NCI-H446 (cell line): ENCODE measurements around the gene HINT2.
A peak's percentile ranks its signal among the peaks of the same experiment; 100 is the strongest.

Source experiments
- DNase-seq, 2 experiments: peaks; one replicate each; lab custom pipeline; 2025; lab: John Stamatoyannopoulos, UW

The HINT2 gene

DNA sequence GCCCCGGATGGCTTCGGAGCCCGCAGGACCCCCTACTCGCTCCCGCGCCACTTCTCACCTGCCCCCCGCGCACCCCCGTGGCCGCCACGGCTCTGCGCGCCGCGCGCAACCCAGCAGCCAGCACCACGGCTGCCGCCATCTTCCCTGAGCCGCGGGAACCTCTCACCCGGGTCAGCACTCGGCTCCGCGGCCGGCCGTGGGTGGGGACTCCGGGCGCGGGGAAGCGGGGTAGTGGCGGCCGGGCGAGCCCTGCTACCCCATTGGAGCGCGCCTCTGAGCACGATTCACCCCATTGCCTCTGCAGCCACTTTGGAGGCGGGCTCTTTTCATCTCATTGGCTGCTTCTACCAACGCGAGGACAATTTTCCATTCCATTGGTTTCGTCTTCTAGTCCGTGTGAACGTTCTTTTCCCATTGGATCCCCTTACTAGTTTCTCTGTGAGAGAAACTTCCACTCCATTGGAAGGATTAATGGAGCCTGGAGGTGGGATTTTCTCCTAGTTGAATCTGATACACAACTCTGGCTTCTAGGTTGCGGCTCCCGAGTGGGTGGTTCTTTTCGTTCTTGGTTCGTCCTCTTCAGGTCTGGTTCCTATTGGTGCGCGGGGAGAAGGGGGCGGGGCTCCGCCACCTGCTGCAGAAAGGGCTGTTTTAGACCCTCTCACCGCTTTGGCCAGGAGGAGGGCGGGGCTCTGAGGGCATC, at the start of gene HINT2:
Gene HINT2, minus strand, starts transcription at position 202 of the 703 bp plus-strand sequence. Its CDS starts 63 bp downstream, at position 139.
- peak; percentile 99 to 100 for DNase-seq

GRCh38 chr9:35863583-35863982, 48.7 kb upstream of the HINT2 start:
- no peak for DNase-seq

DNA sequence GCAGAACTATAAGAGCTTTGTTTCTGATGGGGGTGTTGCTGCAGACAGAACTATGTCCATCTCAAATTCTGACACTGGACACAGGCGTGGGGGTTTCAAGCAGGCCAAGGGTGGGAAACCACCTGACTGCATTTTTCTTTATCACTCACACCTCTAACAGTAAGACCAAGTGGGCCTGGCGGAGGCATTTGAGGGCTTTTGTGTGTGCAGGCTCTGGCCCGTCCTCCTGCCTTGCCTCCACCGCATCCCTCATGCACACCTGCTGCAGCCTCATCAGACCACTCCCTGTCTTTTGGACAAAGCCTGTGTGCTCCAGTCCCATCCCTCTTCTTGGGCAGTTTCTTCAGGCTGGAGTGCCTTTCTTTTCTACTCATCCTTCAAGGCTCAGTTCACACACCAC, 47.5 kb upstream of the HINT2 start:
- no peak for DNase-seq

GRCh38 chr9:35861161-35861897, 46.5 kb upstream of the HINT2 start:
- DNase-seq, result no peak

- DNase-seq, result no peak
Observed at GRCh38 chr9:35859990-35860339, 45.1 kb upstream of the HINT2 start.

DNA sequence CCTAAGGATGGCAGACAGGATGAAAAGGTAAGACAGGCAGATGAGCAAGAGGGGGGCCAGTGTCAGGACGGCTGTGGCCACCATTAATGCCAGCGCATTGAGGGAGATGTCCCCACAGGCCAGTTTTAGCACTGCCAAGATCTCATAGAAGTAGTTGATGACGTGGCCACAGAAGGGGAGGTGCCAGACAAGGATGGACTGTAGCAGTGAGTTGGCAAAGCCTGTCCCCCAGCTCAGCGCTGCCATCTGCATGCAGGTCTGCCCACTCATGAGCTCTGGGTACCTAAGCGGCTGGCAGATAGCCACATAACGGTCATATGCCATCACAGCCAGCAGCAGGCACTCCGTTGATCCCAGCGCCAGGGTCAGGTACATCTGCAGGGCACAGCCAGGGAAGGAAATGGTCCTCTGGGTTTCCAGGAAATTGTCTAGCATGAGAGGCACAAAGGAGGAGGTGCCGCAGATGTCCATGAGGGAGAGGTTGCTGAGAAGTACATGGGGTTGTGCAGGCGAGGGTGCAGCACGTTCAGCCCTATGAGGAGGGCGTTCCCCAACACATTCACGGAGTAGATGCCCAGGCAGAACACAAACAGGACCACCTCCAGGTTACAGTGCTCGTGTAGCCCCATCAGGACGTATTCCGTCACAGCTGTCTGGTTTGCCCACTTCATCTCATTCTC, 44.6 kb upstream of the HINT2 start:
- peak in 1 of 2 experiments; percentile 16 for DNase-seq

DNA sequence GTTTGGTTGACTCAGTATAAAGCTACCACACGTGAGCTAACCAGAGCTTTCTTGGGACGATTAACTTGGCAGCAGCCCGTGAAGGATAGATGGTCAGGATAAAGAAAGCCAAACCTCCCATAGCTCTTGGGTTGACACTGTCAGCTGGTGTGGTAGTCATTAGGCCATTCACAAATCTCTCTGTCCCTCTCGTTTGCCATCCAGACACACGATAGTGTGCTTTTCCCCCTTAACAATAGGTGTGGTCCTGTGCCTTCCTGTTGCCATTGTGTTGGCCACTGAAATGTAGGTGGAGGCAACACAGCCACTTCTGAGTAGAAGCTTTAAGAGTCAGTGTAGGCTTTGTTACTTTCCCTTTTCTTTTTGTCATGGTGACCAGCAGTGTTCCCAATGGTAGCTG, 43.6 kb upstream of the HINT2 start:
- DNase-seq, result no peak

GRCh38 chr9:35856882-35857281, 42.0 kb upstream of the HINT2 start:
- DNase-seq, result no peak

GRCh38 chr9:35856206-35856605, 41.4 kb upstream of the HINT2 start:
- no peak for DNase-seq

- no peak for DNase-seq
Observed at GRCh38 chr9:35854091-35854762, 39.4 kb upstream of the HINT2 start.

DNA sequence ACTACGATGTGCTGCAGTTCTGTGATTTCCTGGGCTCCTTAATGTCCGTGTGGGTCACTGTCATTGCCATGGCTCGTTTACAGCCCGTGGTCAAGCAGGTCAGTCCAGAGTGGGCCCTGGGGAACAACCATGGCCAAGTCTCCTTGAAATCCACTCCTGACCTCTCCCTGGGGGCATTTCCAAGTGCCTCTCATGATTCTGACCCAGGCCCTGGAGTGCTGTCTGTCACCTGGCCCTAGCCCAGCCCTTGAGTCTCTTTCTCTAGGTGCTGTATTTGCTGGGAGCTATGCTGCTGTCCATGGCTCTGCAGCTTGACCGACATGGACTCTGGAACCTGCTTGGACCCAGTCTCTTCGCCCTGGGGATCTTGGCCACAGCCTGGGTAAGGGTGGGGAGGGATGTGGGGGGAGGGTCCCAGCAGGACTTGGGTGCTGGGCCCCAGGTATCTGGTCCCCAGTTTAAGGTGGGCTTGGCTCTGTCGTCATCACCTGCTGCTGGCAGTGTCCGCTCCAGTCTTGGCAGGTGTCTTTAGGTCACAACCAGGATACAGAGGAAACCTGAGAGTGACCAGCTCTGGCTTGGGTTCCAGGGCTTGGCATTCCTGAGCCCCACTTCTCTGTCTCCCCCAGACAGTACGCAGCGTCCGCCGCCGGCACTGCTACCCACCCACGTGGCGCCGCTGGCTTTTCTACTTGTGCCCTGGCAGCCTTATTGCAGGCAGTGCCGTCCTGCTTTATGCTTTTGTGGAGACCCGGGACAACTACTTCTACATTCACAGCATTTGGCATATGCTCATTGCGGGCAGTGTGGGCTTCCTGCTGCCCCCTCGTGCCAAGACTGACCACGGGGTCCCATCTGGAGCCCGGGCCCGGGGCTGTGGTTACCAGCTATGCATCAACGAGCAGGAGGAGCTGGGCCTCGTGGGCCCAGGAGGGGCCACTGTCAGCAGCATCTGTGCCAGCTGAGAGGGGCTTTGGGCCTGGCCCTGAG, 38.3 kb upstream of the HINT2 start:
- DNase-seq, result no peak

DNA sequence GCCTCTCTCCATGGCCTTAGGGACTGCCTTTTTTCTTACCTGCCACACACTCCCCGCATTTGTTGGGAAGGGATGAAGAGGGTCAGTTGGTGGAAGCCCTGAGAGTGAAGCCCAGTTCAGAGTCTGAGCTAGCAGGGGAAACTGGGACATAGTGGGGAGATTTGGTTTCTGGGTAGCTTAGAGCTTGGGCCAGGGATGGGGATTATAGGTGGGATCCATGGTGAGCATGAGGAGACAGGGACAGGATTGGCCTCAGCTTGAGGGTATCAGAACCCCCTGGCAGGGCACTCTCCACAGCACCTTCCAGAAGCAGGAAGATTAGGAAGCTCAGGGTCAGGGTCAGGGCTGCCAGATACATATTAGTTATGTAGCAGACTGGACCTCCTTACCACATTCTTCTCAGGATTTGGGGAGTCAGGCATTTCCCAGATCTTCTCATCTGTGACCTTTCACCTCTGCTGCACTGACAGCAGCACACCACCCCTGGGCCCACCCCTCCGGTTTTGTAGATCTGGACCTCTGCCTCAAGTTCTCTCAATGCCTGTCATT, 37.5 kb upstream of the HINT2 start:
- no peak for DNase-seq

DNA sequence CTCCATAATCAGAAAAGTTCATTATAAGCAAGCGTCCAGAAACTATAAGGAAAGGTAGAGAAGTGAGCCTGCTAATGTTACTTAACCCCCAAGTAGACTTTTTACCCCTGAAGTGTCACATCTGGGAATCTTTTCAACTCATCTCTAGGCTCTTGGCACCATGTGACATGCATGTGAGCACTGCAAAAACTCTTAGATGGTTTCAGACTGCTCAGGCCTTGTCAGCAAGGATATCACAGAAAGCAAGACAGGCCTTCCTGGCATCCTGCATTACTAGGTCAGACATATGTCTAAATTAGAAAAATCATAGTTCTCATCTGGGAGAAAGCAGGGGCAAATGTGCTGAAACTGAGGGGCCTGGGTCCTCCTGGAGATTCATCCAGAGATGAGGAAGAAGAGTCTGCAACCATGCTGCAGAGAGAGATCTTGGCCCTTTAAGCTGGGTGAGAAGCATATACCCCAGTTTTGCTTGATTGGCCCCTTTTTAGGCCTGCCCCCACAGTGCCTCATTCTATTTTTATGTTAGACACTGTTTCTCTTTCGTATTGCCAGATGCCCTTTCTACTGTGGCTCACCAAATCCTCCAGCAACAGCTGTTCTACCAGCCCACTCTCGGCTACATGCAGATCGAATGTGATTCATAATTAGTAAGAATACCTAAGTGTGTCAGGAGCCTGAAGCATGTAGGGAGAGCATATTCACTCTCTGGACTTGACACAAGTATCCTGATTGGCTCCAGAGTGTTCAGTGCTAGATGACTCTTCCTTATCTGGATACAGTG, 33.1 kb upstream of the HINT2 start:
- no peak for DNase-seq

DNA sequence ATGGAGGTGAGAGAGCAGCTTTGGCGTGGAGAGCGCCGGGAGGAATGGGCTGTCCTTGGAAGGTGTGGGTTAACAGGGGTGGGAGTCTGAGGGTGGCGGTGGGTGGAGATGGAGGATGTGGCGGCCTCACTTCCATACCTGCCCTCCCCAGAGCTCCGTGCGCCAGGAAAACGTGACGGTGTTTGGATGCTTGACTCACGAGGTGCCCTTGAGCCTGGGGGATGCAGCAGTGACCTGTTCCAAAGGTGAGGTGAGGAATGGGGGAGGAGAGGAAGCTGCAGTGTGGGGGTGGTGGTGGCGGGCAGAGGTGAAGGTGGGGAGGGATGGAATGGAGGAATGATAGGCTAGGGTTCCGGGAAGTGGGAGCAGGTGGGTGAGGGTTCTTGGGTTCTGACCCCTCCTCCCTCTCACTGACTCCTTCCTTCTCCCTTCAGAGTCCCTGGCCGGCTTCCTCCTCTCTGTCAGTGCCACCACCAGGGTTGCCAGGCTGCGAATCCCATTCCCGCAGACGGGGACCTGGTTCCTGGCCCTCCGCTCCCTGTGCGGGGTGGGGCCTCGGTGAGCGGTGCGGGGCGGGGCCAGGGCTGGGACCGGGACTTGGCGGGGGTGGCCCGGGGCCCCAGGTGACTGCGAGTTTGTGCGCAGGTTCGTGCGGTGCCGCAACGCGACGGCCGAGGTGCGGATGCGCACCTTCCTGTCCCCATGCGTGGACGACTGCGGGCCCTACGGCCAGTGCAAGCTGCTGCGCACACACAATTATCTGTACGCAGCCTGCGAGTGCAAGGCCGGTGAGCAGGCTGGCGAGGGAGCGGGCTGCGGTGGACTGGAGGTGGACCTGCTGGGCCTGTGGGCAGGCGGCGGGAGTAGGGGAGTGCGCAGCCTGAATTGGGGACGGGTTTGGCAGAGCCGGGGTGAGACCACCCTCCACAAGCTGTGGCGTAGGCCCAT, 31.3 kb upstream of the HINT2 start:
- no peak for DNase-seq

GRCh38 chr9:35844628-35845270, 29.9 kb upstream of the HINT2 start:
- peak in 1 of 2 experiments; percentile 15 for DNase-seq

- no peak for DNase-seq
Observed at GRCh38 chr9:35842795-35843194, 28.0 kb upstream of the HINT2 start.

- DNase-seq, result no peak
Observed at GRCh38 chr9:35842020-35842745, 27.3 kb upstream of the HINT2 start.

DNA sequence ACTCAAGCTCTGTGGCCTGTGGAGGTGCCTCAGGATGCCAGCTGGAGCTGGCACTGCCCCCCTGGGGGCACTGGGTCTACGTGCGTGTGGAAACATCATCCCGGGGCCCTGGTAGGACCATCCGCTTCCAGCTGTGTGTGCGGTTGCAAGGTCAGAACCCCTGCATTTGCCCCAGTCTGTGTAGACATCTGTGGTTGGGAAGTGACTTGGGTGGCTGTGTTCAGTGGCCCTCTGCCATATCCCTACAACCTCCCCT, 26.7 kb upstream of the HINT2 start:
- no peak for DNase-seq
